Activated CD8-positive, alpha-beta T cell treated with anti-CD3 and anti-CD28 coated beads for 36 hours (primary cell): Measurements from ENCODE around the gene IQGAP3. TPM values are rescaled to one million over a fixed set of nuclear protein-coding genes. Genes with fewer than 3 reads are reported as not detected.
"Not testable (repeated sequence)": the region's sequence is repeated elsewhere in the genome, so short reads cannot be mapped to it uniquely, and the experiment has no call there.

Experiments
- ATAC-seq: fragments of 200-7000 bp; cut with Tn5 transposase; one replicate; pipeline ENCODE4 v1.10.0; 2021; ENCODE audit warnings: mild to moderate bottlenecking, moderate library complexity
- CTCF ChIA-PET: fragments of 350-600 bp; sonication (Branson Sonifier 250); formaldehyde crosslinking; loops from one replicate; lab custom pipeline; 2021; ENCODE audit warnings: antibody characterized with exemption; lab: Charles Lee
- POLR2A ChIA-PET: fragments of 350-600 bp; sonication (Branson Sonifier 250); formaldehyde crosslinking; loops from one replicate; lab custom pipeline; 2021; ENCODE audit warnings: antibody characterized with exemption; lab: Charles Lee
- DNase-seq: peaks from one replicate; pipeline ENCODE4 v3.0.0-alpha.2; 2020
- H3K27ac Mint-ChIP-seq: one replicate; pipeline ENCODE4 v1.8.0; 2021; ENCODE audit warnings: mild to moderate bottlenecking, mixed read lengths
- H3K27me3 Mint-ChIP-seq: one replicate; pipeline ENCODE4 v1.8.0; 2021; ENCODE audit warnings: mixed read lengths
- H3K36me3 Mint-ChIP-seq: one replicate; pipeline ENCODE4 v1.8.0; 2021; ENCODE audit warnings: low read depth, mixed read lengths
- H3K4me1 Mint-ChIP-seq: one replicate; pipeline ENCODE4 v1.8.0; 2021; ENCODE audit warnings: low read depth, mixed read lengths
- H3K4me3 Mint-ChIP-seq: one replicate; pipeline ENCODE4 v1.8.0; 2021; ENCODE audit warnings: mild to moderate bottlenecking, moderate library complexity, mixed read lengths
- H3K9me3 Mint-ChIP-seq: one replicate; pipeline ENCODE4 v1.8.0; 2021; ENCODE audit warnings: mixed read lengths
- CTCF ChIP-seq: fragments of 200-600 bp; IDR thresholded peaks from one replicate; pipeline ENCODE4 v1.8.0; 2022; ENCODE audit warnings: antibody characterized with exemption, mild to moderate bottlenecking
- intact Hi-C: fragments of 100-400 bp; cut with micrococcal nuclease; formaldehyde crosslinking; loops from one replicate; pipeline ENCODE4 v1.10.0; 2022
- total RNA-seq, 2 experiments: library from RNA; stranded (reverse); gene quantifications; one replicate each; pipeline ENCODE4 v1.2.3, GENCODE V29; 2021

Gene IQGAP3
- total RNA-seq, 2 experiments from 2014 or later: 14.4 to 14.9 TPM

- no peak overlapping the region for H3K4me3 Mint-ChIP-seq
- POLR2A ChIA-PET: interaction anchor here (0.7 to 1.4 kb wide), 3 partner anchors 9 to 147 kb away, joined by 3 to 5 read pairs (median 3); no protein-coding TSS in a partner anchor
- DNase-seq: peak; percentile 77
These were observed 35.8 kb upstream of the IQGAP3 start for GRCh38 chr1:156608036-156608674.

GRCh38 chr1:156607344-156607743 is 35.0 kb upstream of the IQGAP3 start:
- H3K4me3 Mint-ChIP-seq, H3K9me3 Mint-ChIP-seq, H3K27ac Mint-ChIP-seq, H3K27me3 Mint-ChIP-seq, ATAC-seq, DNase-seq, H3K36me3 Mint-ChIP-seq: not testable (repeated sequence)
- H3K4me1 Mint-ChIP-seq: peaks cover 14% of the 10 kb centered on the region
- ChIA-PET CTCF (interaction anchor here (0.9 to 3.0 kb wide), 12 partner anchors 8 to 222 kb away, joined by 3 to 36 read pairs (median 15); partner anchors contain the start of genes NAXE and TTC24), POLR2A (interaction anchor here (0.7 to 0.8 kb wide), 2 partner anchors 8 to 146 kb away, joined by 3 to 5 read pairs; no protein-coding TSS in a partner anchor)
- intact Hi-C loops: loop anchor here (5.0 kb wide), 1 partner anchor 220 kb away; no protein-coding TSS in a partner anchor

More at GRCh38 chr1:156608036-156608674, 35.8 kb upstream of the IQGAP3 start:
- peak; percentile 86 for TF ChIP-seq CTCF
- Mint-ChIP-seq H3K36me3 (no peaks in the 10 kb centered on the region), H3K4me1 (peaks cover 8% of the 10 kb centered on the region), H3K27me3 (peaks cover 3% of the 10 kb centered on the region), H3K9me3 (no peaks in the 10 kb centered on the region), H3K27ac (peak overlapping the region; percentile 50)
- peak; percentile 98 for ATAC-seq
- intact Hi-C loops: loop anchor here (1.0 to 5.0 kb wide), 3 partner anchors 25 to 221 kb away; no protein-coding TSS in a partner anchor
- CTCF ChIA-PET: interaction anchor here (0.7 to 3.0 kb wide), 34 partner anchors 8 to 222 kb away, joined by 3 to 36 read pairs (median 6); partner anchors contain the start of genes NAXE, NES and TTC24

GRCh38 chr1:156602557-156602993 is 30.2 kb upstream of the IQGAP3 start:
- peak overlapping the region; percentile 23 for H3K27ac Mint-ChIP-seq
- H3K9me3 Mint-ChIP-seq: no peaks in the 10 kb centered on the region
- TF ChIP-seq CTCF: peak; percentile 29
- intact Hi-C loops: loop anchor here (5.0 kb wide), 1 partner anchor 145 kb away; no protein-coding TSS in a partner anchor
- H3K27me3 Mint-ChIP-seq: no peaks in the 10 kb centered on the region
- peak overlapping the region; percentile 35 for H3K4me3 Mint-ChIP-seq
- H3K36me3 Mint-ChIP-seq: peaks cover 31% of the 10 kb centered on the region
- DNase-seq (peak; percentile 41), ATAC-seq (no peak)
- POLR2A ChIA-PET: interaction anchor here (3.1 kb wide), 1 partner anchor 11 kb away, joined by 14 read pairs; the partner anchor contains the start of gene NAXE
- CTCF ChIA-PET: interaction anchor here (0.9 to 5.5 kb wide), 7 partner anchors 12 to 156 kb away, joined by 3 to 27 read pairs (median 4); partner anchors contain the start of gene NAXE
- peaks cover 32% of the 10 kb centered on the region for H3K4me1 Mint-ChIP-seq

- CTCF ChIA-PET: interaction anchor here (0.6 to 5.5 kb wide), 10 partner anchors 12 to 182 kb away, joined by 3 to 27 read pairs (median 4); partner anchors contain the start of gene NAXE
These were observed 29.5 kb upstream of the IQGAP3 start for GRCh38 chr1:156601892-156602291.

More at GRCh38 chr1:156601892-156602291, 29.5 kb upstream of the IQGAP3 start:
- Mint-ChIP-seq H3K4me1 (peaks cover 32% of the 10 kb centered on the region), H3K27ac (peak overlapping the region; percentile 97), H3K36me3 (peaks cover 35% of the 10 kb centered on the region), H3K9me3 (no peaks in the 10 kb centered on the region), H3K27me3 (no peaks in the 10 kb centered on the region), H3K4me3 (peak overlapping the region; percentile 93)
- POLR2A ChIA-PET: interaction anchor here (0.6 to 3.2 kb wide), 3 partner anchors 10 to 105 kb away, joined by 3 to 29 read pairs (median 5); partner anchors contain the start of gene NAXE
- no peak for TF ChIP-seq CTCF
- intact Hi-C loops: loop anchor here (5.0 kb wide), 1 partner anchor 145 kb away; no protein-coding TSS in a partner anchor
- ATAC-seq (peak; percentile 2), DNase-seq (peak; percentile 26)
